HepG2 (cell line): ENCODE measurements around the gene PRB3. TPM values are rescaled to one million over a fixed set of nuclear protein-coding genes. Genes with fewer than 3 reads are reported as not detected.

ENCODE experiments used
- ATAC-seq: fragments of 200-7000 bp; cut with Tn5 transposase; 3 replicates; pipeline ENCODE4 v1.9.1; 2020; ENCODE audit warnings: mild to moderate bottlenecking, moderate library complexity
- BruUV-seq: library from RNA; stranded (reverse); fragments of 400-500 nt; replicated peaks from 2 replicates; lab custom pipeline; 2021; lab: Mats Ljungman, UMichigan
- CTCF ChIA-PET: fragments of 300-600 bp; formaldehyde crosslinking; extraction: SDS; loops from one replicate; lab custom pipeline; 2021; ENCODE audit warnings: low total read pairs, inconsistent platforms, low intra/inter-chr PET ratio; lab: Yijun Ruan, JAX
- POLR2A ChIA-PET: fragments of 350-600 bp; sonication (Branson Sonifier 250); formaldehyde crosslinking; loops from one replicate; lab custom pipeline; 2020; ENCODE audit warnings: antibody characterized with exemption, inconsistent platforms; lab: Yijun Ruan, JAX
- DNase-seq: peaks from one replicate; pipeline ENCODE4 v3.0.0-alpha.2; 2015; ENCODE audit warnings: low spot score
- FAIRE-seq: peaks from 3 replicates; lab custom pipeline; 2011; peaks lifted over from hg19 to GRCh38; lab: Jason Lieb, UNC
- H2AFZ ChIP-seq: one replicate; pipeline ENCODE4 v1.6.1; 2011; ENCODE audit warnings: low read length, inconsistent platforms
- H3K27ac ChIP-seq: fragments of 300-600 bp; 3 replicates; pipeline ENCODE4 v1.8.0; 2011; ENCODE audit warnings: mixed run types, mild to moderate bottlenecking, mixed read lengths, low read length, inconsistent platforms; ENCODE audit not compliant: insufficient read depth; ENCODE audit errors: extremely low read length
- H3K27me3 ChIP-seq, 2 experiments: fragments of 200-600 bp in 1 of 2; 2 replicates in 1 of 2; 3 replicates in 1 of 2; pipeline versions ENCODE4 v1.6.0 to v1.8.0; 2011; ENCODE audit warnings: low read length in 2 of 2, mild to moderate bottlenecking in 2 of 2, moderate library complexity in 2 of 2, inconsistent platforms in 1 of 2; ENCODE audit not compliant: insufficient read depth in 2 of 2, control insufficient read depth in 1 of 2
- H3K36me3 ChIP-seq, 2 experiments: fragments of 200-600 bp in 1 of 2; replicated peaks in 1 of 2; 2 replicates in 1 of 2; 3 replicates in 1 of 2; pipeline versions ENCODE4 v1.5.1 to v1.8.0; 2011; ENCODE audit warnings: low read length in 2 of 2, inconsistent platforms in 1 of 2; ENCODE audit not compliant: insufficient read depth in 2 of 2, control insufficient read depth in 1 of 2
- H3K4me1 ChIP-seq: 2 replicates; pipeline ENCODE4 v1.5.1; 2012; ENCODE audit warnings: low read length, inconsistent platforms; ENCODE audit not compliant: insufficient read depth
- H3K4me2 ChIP-seq: 2 replicates; pipeline ENCODE4 v1.6.0; 2011; ENCODE audit warnings: low read depth, low read length, inconsistent platforms
- H3K4me3 ChIP-seq, 3 experiments: fragments of 200-600 bp in 1 of 3; sonication (generic), shearing (Covaris generic) in 1 of 3; replicated peaks in 1 of 3; 2 replicates each; pipeline ENCODE4 v1.5.1; 2011 to 2016; ENCODE audit warnings: low read length in 3 of 3, inconsistent platforms in 2 of 3, low read depth in 2 of 3, mild to moderate bottlenecking in 2 of 3, control low read depth in 1 of 3, mixed read lengths in 1 of 3; ENCODE audit not compliant: insufficient read depth in 1 of 3
- H3K79me2 ChIP-seq: one replicate; pipeline ENCODE4 v1.6.1; 2011; ENCODE audit warnings: low read length, inconsistent platforms; ENCODE audit not compliant: insufficient read depth
- H3K9ac ChIP-seq: 2 replicates; pipeline ENCODE4 v1.6.0; 2011; ENCODE audit warnings: mild to moderate bottlenecking, low read depth, low read length, inconsistent platforms; ENCODE audit not compliant: insufficient read depth
- H3K9me3 ChIP-seq: 2 replicates; pipeline ENCODE4 v1.5.1; 2012; ENCODE audit warnings: mild to moderate bottlenecking, low read length
- H4K20me1 ChIP-seq: 2 replicates; pipeline ENCODE4 v1.6.0; 2011; ENCODE audit warnings: inconsistent platforms, mild to moderate bottlenecking, low read length, moderate library complexity; ENCODE audit not compliant: insufficient read depth
- FOXA3 ChIP-seq: IDR thresholded peaks from 2 replicates; pipeline ENCODE4 v1.6.1; 2016; ENCODE audit warnings: missing genetic modification reagents, missing compliant biosample characterization
- RBM39 ChIP-seq: fragments of 200-400 bp; formaldehyde crosslinking; IDR thresholded peaks from one replicate; pipeline ENCODE4 v1.6.1; 2018; ENCODE audit warnings: antibody characterized with exemption, mild to moderate bottlenecking, low read depth, low read length; ENCODE audit not compliant: poor library complexity, severe bottlenecking
- REXO4 ChIP-seq: sonication (generic); formaldehyde crosslinking; IDR thresholded peaks from 2 replicates; pipeline ENCODE4 v1.8.0; 2022; ENCODE audit warnings: missing genetic modification reagents, mild to moderate bottlenecking, borderline replicate concordance
- ZMAT3 ChIP-seq: sonication (generic); formaldehyde crosslinking; conservative IDR thresholded peaks from 2 replicates; pipeline ENCODE4 v1.7.0; 2021; ENCODE audit warnings: missing genetic modification reagents
- ZNF282 ChIP-seq: fragments of 450-650 bp; IDR thresholded peaks from 2 replicates; pipeline ENCODE4 v1.6.1; 2018; ENCODE audit not compliant: partially characterized antibody
- ZNF326 ChIP-seq: sonication (generic); formaldehyde crosslinking; IDR thresholded peaks from 2 replicates; pipeline ENCODE4 v1.4.0; 2020; ENCODE audit warnings: missing genetic modification reagents, borderline replicate concordance
- ZNF543 ChIP-seq: sonication (generic); formaldehyde crosslinking; IDR thresholded peaks from 2 replicates; pipeline ENCODE4 v1.4.0; 2020; ENCODE audit warnings: mild to moderate bottlenecking, missing genetic modification reagents
- ZNF558 ChIP-seq: sonication (generic); formaldehyde crosslinking; IDR thresholded peaks from 2 replicates; pipeline ENCODE4 v1.9.0; 2022; ENCODE audit warnings: mild to moderate bottlenecking, missing genetic modification reagents, borderline replicate concordance
- ZSCAN20 ChIP-seq: sonication (generic); formaldehyde crosslinking; IDR thresholded peaks from 2 replicates; pipeline ENCODE4 v1.4.0; 2020; ENCODE audit warnings: missing genetic modification reagents, mild to moderate bottlenecking, borderline replicate concordance
- WGBS: methylation state at CpG from one replicate; pipeline ENCODE4 v1.1.6; 2017; ENCODE audit warnings: low lambda C conversion rate; 5-methylcytosine and 5-hydroxymethylcytosine counted together
- in situ Hi-C: cut with HindIII; loops from 2 replicates; pipeline ENCODE4 v1.10.0; 2017; ENCODE audit warnings: low pct_unique_long_range_greater_than_20kb; ENCODE audit not compliant: extremely low pct_ligation_motif_present
- intact Hi-C: fragments of 100-400 bp; cut with micrococcal nuclease; formaldehyde crosslinking; loops from one replicate; pipeline ENCODE4 v1.10.0; 2022; ENCODE audit not compliant: unreplicated experiment
- polyA plus RNA-seq, 8 experiments: library from polyadenylated mRNA; depleted of rRNA in 3 of 8; stranded (reverse) in 7 of 8; unstranded in 1 of 8; fragments of >200 nt; fragmentation: Illumina TruSeq in 4 of 8; extraction: Trizol in 4 of 8; gene quantifications; 2 replicates each; pipeline versions ENCODE4 v1.2.1 to v1.2.3, GENCODE V29; 2011 to 2016; ENCODE audit warnings: low read depth in 4 of 8, missing spikeins in 1 of 8, mixed read lengths in 1 of 8; ENCODE audit not compliant: insufficient read depth in 1 of 8
- total RNA-seq, 5 experiments: library from RNA; depleted of rRNA; stranded (reverse); fragments of >200 nt; fragmentation: Illumina TruSeq; extraction: Trizol; gene quantifications; 2 replicates each; pipeline ENCODE4 v1.2.3, GENCODE V29; 2016; ENCODE audit warnings: low read depth in 1 of 5
- TF ChIP-seq, protein P1 (sequence below): IDR thresholded peaks from 2 replicates; pipeline ENCODE4 v1.6.1; 2016; ENCODE audit warnings: low read depth, control low read depth

The PRB3 gene
- total and polyA plus RNA-seq, 2 of the 13 experiments (the other 11 are each of a cell fraction or from before 2014, with no cell fraction given), result not detected

DNA sequence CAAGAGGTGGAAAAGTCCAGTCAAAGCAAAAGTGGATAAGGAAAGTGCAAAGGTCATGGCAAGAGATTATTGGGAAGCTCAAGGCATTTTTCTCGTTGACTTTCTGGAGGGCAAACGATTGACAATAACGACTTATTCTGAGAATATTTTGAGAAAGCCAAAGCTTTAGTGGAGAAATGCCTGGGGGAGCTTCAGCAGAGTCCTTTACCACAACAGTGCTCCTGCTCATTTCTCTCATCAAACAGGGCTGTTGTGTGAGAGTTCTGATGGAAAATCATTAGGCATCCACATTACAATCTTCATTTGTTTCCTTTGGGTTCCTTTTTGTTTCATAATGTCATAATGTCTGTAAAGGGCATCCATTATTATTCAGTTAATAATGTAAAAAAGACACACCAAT, 26.9 kb downstream of the PRB3 start:
- in situ Hi-C loops (no loop called here), intact Hi-C loops (no loop called here)
- H3K4me1 ChIP-seq, result 0 out of 2 replicates have a peak, but pooled peaks cover 5% of the 10 kb centered on the region
- FAIRE-seq (no peak), DNase-seq (no peak), ATAC-seq (no peak)
- no peaks in the 10 kb centered on the region for H4K20me1 ChIP-seq
- POLR2A ChIA-PET, result no interaction called here
- H2AFZ ChIP-seq, result no peak overlapping the region
- H3K36me3 ChIP-seq, result no peaks in the 10 kb centered on the region
- H3K9me3 ChIP-seq, result no peaks in the 10 kb centered on the region
- H3K4me3 ChIP-seq, result no peak overlapping the region
- H3K9ac ChIP-seq, result no peak overlapping the region
- no peak for TF ChIP-seq ZSCAN20 (CRISPR knock-in tag)
- no peak for TF ChIP-seq FOXA3
- no peak for TF ChIP-seq ZNF282
- no peak for TF ChIP-seq ZMAT3 (CRISPR knock-in tag)
- no peak for TF ChIP-seq REXO4
- TF ChIP-seq, protein P1, sequence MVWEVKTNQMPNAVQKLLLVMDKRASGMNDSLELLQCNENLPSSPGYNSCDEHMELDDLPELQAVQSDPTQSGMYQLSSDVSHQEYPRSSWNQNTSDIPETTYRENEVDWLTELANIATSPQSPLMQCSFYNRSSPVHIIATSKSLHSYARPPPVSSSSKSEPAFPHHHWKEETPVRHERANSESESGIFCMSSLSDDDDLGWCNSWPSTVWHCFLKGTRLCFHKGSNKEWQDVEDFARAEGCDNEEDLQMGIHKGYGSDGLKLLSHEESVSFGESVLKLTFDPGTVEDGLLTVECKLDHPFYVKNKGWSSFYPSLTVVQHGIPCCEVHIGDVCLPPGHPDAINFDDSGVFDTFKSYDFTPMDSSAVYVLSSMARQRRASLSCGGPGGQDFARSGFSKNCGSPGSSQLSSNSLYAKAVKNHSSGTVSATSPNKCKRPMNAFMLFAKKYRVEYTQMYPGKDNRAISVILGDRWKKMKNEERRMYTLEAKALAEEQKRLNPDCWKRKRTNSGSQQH, result no peak
- TF ChIP-seq ZNF558 (CRISPR knock-in tag), result no peak
- no peak for TF ChIP-seq ZNF543 (CRISPR knock-in tag)
- TF ChIP-seq RBM39, result no peak
- TF ChIP-seq ZNF326 (CRISPR knock-in tag), result no peak
- WGBS, result 2% methylated on average over 3 of the region's 3 CpGs
- no peak overlapping the region for H3K27ac ChIP-seq
- CTCF ChIA-PET, result no interaction called here
- no peaks in the 10 kb centered on the region; a peak in 1 of 5 replicates for H3K27me3 ChIP-seq
- no peaks in the 10 kb centered on the region for H3K79me2 ChIP-seq
- H3K4me2 ChIP-seq, result no peak overlapping the region
- no TSS peak for BruUV-seq
